Ureter (tissue), 1 donor: Measurements from ENCODE around the gene GSK3A. TPM values are rescaled to one million over a fixed set of nuclear protein-coding genes. Genes with fewer than 3 reads are reported as not detected.
A peak's percentile ranks its signal among the peaks of the same experiment; 100 is the strongest.

Experiments
- DNase-seq: peaks from one replicate; pipeline ENCODE4 v3.0.0-alpha.2; 2020; ENCODE audit warnings: low spot score
- total RNA-seq: library from RNA; stranded (reverse); gene quantifications from one replicate; pipeline ENCODE4 v1.2.4, GENCODE V29; 2023
- donor health status: DM: yes; HTN: yes; CAD: no.

Gene GSK3A
- total RNA-seq, 1 donor from 2014 or later, result 36.4 TPM

- no peak for DNase-seq
Observed at GRCh38 chr19:42249769-42250168, 7.4 kb upstream of the GSK3A start.

DNA sequence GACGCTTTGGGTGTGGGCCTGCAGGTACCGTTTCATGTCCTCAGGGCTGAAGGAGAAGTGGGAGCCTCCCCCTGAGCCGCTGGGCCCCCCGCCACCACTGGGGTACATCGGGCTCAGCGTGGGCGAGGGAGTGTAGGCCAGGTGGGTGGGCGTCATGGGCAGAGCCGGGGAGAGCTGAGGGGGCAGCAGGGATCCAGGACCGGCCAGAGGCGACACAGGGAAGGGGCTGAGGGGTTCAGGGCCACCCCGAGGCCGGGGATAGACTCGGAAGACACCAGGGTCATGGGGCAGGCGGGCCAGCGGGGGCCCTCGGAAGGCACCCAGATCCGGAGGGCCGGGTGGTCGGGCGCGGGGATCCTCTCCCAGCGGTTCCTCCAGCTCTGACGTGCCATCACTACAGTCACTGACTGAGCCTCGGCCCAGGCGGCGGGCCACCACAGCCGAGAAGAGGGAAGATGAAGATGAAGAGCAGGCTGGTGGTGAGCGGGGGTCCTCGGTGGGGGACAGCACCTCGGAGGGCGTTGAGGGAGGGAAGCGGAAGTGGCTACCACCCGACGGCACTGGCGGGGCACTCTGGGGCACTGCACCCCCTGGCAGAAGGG is 6.8 kb upstream of the GSK3A start:
- DNase-seq, result peak; percentile 51

DNA sequence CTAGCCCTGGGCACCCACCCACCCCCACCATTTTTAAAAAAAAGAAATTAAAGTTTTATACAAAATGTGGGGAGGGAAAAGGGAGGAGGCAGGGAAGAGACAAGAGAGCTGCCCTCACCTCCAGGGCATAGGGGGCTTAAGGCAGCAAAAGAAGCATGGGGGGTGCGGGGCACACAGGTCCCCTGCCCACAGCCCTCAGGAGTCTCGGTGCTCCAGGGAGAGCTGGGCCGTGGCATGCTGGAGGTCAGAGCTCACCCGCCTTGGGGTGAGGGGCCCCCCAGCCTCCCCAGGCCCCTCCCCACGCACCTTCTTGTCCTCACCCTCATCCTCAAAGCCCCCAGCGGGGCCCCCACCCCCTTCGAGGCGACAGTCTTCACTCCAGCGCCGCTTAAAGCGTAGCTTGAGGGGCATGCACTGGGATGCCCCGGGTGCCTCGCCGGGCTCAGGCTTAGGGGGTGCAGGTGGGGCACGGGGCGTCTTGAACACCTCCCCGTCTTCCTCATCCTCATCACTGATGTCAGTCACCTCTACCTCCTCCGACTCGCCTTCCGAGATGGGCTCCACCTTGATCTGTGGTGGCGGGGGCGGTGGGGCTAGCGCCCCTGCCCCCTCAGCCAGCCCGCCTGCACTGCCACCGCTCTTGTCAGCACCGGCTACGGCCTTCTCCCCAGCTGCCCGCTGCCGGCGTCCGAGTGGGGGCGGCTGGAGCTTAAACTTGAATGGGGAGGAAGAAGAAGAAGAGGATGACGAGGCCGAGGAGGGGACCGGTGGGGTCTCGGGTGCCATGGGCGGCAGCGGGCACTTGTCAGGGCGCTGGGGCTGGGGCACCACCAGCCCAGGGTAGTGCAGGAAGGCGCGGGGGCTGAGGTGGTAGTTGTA is 6.1 kb upstream of the GSK3A start:
- DNase-seq, result no peak

DNA sequence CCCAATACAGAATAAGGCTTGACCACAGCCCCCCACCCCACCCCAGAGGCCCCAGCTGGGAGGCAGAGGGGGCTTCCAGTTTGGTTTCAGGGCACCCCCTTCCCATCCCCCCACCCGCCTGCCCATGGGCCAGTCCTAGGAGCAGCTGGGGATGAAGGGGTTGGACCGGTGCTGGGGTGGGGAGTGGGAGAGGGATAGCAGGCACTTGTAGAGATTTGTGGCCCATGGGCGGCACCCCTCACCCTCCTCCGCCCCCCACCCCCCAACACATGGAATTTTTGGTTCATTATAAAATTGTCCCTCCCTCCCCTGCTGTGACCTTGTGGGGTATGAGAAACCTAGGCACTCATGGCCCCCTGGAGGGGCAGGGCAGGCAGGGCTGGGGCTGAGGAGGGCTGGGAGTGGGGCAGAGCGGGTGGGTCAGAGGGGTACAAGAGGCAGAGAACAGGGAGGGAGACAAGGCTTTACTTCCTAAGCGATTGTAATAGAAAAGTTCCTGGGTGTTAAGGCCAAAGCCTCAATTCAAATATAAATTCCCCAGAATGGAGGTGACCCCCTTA is 5.3 kb upstream of the GSK3A start:
- no peak for DNase-seq

GRCh38 chr19:42246922-42247639 is 4.7 kb upstream of the GSK3A start:
- DNase-seq, result no peak

GRCh38 chr19:42246143-42246921 is 3.9 kb upstream of the GSK3A start:
- DNase-seq, result peak; percentile 80

GRCh38 chr19:42245231-42245630 is 2.8 kb upstream of the GSK3A start:
- DNase-seq, result no peak

GRCh38 chr19:42244347-42245220 is 2.2 kb upstream of the GSK3A start:
- peak; percentile 94 for DNase-seq

DNA sequence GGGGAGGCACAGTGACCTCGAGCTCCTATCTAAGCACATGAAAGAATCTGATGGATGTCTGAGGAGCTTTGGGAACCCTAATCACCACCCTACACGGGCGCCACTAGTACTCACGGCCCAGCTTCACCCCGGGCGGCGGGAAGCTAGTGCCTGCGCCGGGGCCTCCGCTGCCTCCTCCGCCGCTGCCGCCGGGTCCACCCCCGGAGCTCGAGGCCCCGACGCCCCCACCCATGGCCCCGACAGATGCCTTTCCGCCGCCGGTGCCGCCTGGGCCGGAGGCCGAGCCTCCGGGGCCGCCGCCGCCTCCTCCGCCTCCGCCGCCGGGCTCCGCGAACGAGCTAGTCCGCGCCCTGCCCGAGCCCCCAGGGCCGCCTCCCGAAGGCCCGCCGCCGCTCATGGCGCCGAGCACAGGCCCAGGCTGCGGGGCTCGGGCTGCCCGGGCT is 312 bp downstream of the GSK3A start:
- DNase-seq, result peak; percentile 53

DNA sequence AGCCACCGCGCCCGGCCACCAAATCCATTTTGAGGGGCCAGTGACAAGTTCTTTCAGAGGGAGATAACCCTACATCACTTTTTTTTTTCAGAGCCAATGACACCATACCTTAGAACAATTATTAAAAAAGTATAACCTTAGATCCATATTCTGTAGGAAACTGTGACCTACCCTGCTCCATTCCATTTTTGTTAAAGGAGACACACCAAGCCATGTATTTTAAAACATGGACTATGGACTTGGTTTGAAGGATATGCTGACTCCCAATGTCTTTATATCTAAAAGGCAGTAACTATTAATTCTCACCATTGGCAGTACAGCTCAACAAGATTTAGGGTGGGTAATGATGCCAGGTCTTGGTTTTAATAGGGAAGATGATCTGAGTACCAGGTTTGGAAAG is 1.1 kb downstream of the GSK3A start:
- no peak for DNase-seq

DNA sequence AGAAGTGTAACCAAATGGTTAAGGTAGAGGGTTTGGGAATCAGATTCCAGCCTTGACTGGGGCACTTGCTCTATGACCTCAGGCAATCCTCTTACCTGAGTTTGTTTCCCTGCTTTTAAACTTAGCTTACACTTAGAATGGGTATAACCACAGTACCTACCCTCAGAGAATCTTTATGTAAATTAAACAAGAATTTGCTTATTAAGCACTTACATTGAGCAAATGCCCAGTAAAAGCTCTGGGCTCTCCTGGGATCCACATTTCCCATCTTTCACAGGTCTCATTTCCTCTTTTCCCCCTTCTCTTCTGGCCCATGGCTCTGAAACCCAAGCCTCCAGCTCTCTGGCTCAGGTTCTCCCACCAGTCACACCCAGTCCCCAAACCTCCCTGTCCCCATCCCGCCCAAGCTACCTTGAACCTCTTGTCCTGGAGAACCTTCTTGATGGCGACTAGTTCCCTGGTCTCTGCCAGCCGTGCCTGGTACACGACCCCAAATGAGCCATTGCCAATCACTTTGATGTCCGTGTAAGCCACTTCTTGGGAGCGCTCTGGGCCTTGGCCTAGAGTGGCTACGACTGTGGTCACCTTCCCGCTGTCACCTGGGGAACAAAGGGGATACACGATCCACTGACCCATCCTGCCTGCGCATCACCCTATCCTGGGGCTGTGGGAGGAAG is 2.7 kb downstream of the GSK3A start:
- no peak for DNase-seq

DNA sequence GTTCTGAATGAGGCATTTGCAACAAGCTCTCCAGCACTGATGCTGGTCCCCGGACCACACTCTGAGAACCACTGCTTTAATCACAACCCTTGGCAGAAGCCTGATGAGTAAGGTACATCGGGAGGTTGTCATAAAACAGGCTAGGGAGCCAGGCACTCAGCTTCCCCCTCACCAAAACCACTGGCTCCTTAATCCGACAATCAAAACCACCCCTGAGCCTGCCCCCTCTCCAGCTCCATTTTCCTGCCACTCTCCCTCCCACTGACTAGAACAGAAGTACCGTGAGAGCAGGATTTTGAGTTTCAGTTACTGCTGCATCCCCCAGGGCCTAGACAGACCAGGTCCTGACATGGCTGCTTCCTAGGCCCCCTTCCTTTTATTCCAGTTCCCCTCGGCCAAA is 7.2 kb downstream of the GSK3A start:
- no peak for DNase-seq

GRCh38 chr19:42234364-42234763 is 8.0 kb downstream of the GSK3A start:
- no peak for DNase-seq

DNA sequence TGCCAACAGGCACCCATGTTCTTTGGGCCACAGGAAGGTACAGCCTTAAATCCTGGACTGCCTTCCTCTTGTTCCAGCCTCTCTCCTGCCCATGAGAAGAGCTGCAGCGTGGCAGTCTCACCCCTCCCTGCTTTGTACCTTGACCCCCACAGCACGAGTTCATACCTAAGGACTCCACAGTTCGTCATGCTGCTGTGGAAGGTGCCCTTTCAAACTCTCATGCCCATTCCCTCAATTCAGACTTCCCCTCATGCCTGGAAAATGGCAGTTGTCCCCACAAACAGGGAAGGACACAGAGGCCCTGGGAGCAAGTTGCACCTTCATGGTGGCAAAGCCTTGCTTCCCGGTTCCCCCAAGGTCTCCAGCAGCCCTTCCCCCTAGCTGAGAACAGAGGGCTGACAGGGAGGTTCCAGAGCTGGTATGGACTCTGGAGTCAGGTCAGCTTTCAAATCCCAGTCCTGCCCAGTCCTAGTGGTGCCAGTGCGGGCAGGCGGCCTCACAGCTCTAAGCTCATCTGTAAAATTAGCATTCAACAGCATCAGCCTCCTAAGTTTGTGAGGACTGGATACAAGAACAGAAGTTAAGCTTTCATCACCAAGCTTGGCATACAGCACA is 8.6 kb downstream of the GSK3A start:
- DNase-seq, result no peak

DNA sequence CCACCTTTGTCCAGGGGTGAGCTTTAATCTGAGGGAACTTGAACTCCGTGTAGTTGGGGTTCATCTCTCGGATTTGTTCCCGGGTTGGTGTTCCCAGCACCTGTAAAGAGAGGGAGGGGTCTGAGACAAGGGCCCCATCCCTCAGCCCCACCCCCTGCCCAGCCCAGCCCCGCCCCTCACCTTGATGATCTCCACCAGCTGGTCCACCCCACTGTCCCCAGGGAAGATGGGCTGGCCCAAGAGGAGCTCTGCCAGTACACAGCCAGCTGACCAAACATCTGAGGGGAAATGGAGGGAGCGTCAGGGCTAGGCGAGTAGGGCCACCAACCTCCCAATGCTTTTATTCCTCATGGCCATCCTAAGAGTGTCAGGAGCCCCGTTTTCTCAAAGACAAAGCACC is 9.3 kb downstream of the GSK3A start:
- no peak for DNase-seq

DNA sequence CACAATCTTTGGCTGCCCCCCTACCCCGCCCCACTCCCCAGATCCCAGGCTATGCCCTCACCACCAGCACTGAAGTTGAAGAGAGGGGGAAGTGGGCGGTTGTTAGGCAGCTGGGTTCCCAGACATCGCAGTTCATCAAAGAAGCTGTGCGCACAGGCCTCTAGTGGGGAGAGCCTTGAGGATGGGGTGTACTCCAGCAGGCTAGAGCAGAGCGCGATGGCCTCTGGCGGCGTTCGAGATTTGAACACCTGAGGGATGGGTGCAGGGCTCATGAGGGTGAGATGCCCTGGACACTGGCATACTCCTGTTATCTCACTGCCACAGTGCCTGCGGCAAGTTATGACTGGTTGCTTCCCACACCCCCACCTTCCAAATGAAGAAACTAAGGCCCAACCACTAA is 10.0 kb downstream of the GSK3A start:
- DNase-seq, result no peak

DNA sequence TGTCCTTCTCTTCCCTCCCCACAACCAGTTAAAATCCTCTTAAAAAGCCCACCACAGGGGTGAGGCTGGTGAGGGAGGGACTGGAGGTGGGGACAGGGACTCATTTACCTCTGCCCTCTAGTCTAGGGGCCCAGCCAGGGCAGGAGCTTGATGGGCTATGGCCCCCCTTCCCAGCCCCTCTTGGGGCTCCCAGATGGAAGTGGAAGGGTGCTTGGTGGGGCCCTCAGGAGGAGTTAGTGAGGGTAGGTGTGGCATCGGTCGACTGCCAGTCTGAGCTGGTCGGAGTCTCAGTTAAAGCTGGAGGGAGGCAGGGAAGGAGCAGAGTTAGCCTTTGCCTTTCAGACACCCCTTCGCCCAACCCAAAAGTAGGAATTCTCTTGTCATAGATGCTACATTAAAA is 11.8 kb downstream of the GSK3A start:
- no peak for DNase-seq

GRCh38 chr19:42229855-42230351 is 12.5 kb downstream of the GSK3A start:
- no peak for DNase-seq

- no peak for DNase-seq
Observed at GRCh38 chr19:42229301-42229854, 13.0 kb downstream of the GSK3A start.
